IPS DF 19.7 (cell line): Measurements from ENCODE around the gene RPUSD1.
"Not testable (repeated sequence)": the region's sequence is repeated elsewhere in the genome, so short reads cannot be mapped to it uniquely, and the experiment has no call there.

Experiments used
- DNase-seq: peaks from one replicate; pipeline ENCODE4 v3.0.0-alpha.2; 2013; ENCODE audit warnings: low read depth, low spot score

RPUSD1 gene

DNA sequence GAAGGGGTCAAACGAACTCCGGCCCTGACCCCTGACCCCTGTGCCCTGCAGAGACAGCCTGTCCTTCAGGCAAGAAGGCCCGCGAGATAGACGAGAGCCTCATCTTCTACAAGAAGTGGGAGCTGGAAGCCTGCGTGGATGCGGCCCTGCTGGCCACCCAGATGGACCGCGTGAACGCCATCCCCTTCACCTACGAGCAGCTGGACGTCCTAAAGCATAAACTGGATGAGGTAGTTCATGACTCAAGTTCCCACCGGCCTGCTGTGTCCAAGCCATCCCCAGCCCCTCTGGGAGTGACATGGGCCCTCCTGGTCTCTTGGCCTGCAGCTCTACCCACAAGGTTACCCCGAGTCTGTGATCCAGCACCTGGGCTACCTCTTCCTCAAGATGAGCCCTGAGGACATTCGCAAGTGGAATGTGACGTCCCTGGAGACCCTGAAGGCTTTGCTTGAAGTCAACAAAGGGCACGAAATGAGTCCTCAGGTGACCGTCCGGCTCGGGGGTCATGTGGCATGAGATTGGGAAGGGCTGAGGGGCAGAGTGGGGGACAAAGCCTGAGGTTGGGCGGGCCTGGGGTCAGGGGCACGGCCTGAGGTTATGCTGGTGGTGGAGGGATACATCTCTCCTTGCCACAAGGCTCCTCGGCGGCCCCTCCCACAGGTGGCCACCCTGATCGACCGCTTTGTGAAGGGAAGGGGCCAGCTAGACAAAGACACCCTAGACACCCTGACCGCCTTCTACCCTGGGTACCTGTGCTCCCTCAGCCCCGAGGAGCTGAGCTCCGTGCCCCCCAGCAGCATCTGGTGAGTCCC, 22.0 kb downstream of the RPUSD1 start:
- DNase-seq, result no peak

DNA sequence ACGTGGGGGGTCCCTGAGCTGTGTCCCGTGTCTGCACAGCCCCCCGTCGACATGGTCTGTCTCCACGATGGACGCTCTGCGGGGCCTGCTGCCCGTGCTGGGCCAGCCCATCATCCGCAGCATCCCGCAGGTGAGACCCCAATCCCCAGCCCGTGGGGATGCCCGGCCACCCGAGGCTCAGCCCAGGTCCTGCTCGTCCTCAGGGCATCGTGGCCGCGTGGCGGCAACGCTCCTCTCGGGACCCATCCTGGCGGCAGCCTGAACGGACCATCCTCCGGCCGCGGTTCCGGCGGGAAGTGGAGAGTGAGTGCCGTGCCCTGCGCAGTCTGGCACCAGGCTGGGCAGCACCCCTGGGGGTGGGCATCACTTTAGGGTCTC, 22.7 kb downstream of the RPUSD1 start:
- no peak for DNase-seq

DNA sequence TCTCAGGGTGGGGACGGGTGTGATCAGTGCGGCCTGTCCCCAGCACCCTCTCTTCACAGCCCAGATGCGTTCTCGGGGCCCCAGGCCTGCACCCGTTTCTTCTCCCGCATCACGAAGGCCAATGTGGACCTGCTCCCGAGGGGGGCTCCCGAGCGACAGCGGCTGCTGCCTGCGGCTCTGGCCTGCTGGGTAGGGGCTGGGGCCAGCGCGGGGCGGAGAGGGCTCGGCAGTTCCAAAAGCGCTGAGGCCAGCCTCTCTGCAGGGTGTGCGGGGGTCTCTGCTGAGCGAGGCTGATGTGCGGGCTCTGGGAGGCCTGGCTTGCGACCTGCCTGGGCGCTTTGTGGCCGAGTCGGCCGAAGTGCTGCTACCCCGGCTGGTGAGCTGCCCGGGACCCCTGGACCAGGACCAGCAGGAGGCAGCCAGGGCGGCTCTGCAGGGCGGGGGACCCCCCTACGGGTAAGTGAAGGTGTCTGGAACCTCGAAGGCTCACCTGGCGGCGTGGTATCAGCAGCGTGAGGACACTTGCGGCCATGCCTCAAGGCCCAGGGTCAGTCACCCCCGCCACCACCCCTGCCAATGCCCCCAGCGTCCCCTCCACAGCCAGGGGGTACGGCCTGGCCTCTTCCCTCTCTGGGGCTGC, 23.2 kb downstream of the RPUSD1 start:
- DNase-seq, result no peak

DNA sequence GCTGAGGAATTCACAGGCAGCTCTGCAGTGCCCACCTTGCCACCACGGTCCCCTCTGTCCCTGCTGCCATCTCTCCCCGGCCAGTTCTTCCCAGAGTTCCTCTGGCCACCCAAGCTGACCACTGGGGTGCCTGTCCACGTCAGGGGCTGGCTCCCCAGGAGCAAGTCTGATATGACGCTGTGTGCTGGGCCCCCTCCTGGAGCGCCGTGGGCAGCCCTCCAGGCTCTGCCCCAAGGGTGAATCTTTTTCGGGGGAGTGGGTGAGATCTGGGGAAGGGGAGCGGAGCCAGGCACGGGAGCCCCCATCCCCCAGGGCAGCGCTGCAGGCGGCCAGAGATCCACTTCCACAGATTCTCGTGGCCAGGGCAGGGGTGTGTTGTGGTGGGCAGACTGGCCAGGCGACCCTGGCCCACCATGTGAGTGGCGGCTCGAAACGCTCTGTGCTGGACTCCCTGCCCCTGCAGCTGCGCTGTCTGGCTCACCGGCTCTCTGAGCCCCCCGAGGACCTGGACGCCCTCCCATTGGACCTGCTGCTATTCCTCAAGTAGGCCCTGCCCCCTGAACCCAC, 23.9 kb downstream of the RPUSD1 start:
- no peak for DNase-seq

DNA sequence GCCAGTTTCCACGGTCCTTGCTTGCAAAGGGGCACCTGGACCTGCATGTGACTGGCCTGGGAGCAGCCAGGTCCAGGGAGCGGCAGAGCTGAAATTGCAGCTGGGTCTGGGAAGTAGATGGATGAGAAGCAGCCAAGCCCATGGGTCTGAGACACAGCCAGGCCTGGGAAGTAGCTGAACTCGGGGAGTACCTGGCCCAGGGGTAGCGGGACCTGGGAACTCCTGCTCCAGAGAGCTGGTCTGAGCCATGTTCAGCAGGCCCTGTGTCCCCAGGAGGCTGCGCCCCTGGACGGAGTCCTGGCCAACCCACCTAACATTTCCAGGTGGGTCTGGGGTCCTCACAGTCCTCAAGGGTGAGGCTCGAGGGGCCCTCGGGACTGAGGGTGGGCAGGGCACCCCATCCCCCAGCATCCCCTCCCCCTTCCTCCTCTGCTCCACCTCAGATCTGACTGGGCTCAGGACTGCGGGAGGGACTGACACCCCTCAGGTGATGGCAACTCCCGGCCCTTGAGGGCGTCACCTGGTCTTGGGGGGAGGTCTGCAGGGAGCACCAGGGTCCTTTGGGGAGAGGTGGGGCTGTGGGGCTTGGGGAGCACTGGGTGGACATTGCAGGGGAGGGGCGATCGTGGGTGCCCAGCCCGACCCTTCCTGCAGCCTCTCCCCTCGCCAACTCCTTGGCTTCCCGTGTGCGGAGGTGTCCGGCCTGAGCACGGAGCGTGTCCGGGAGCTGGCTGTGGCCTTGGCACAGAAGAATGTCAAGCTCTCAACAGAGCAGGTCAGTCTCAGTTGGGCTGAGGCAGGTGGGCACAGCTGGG, 24.6 kb downstream of the RPUSD1 start:
- no peak for DNase-seq

DNA sequence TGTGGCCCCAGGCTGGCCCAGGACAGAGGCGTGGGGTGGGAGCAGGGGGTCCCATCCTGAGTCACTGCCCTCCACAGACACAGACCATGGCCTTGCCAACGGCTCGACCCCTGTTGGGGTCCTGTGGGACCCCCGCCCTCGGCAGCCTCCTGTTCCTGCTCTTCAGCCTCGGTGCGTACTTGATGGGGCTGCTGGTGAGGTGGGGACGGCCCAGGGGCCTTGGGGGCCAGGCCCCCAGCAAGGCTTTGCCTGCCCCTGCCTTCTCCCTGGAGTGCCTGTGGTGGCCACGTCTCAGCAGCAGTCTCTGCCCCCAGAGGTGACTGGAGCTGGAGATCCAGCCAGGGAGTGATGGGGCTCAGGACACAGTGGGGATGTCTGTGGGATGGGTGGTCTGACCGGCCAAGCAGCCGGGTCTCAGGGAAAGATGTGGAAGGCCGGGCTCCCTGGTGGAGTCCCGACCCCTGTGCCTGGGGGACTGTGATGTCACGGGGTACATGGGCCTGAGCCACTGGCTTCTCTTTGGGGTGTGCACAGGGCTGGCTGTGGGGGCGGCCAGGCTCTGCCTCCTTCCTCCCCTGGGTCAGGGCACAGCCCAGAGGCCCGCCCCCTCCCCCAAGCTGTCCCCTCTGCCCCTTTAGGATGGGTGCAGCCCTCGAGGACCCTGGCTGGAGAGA, 25.4 kb downstream of the RPUSD1 start:
- no peak for DNase-seq

DNA sequence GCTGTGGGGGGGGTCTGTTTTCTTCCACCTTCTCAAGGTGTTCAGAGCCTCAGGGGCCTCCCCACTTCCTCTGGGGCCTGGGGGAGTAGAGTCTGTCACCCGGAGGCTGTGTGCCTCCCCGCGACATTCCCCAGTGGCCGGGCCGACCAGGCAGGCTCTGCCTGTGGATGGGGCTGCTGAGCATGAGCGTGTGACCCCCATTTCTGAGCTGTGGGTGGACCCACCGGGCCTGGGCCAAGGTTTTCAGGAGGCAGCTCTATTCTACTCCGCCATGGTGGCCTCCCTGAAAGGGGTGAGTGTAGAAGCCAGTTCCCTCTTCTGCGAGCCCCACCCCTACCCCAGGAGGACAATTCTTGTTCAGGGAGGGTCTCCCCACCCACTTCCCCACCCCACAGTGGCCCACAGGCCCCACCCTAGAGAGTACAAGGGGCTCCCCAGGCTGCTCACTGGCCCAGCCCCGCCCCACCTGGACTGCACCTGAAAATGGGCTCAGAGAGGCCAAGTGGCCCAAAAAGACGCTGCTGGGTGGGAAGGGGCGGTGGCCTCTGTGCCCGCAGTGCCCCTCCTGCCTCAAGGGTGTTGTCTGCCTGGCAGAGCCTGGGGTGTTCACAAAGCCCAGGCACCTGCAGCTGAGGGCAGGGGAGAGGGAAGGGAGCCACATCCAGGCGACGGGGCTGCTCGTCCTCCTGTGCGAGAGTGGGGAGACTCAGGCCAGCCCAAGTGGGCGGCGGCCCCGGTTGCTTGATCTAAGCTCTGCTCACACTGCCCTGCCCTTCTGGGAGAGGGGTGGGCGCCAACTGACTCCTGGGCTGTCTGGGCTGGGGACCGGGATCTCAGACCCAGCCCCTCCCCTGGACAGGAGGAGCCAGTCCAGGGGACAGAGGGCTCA, 26.3 kb downstream of the RPUSD1 start:
- no peak for DNase-seq

DNA sequence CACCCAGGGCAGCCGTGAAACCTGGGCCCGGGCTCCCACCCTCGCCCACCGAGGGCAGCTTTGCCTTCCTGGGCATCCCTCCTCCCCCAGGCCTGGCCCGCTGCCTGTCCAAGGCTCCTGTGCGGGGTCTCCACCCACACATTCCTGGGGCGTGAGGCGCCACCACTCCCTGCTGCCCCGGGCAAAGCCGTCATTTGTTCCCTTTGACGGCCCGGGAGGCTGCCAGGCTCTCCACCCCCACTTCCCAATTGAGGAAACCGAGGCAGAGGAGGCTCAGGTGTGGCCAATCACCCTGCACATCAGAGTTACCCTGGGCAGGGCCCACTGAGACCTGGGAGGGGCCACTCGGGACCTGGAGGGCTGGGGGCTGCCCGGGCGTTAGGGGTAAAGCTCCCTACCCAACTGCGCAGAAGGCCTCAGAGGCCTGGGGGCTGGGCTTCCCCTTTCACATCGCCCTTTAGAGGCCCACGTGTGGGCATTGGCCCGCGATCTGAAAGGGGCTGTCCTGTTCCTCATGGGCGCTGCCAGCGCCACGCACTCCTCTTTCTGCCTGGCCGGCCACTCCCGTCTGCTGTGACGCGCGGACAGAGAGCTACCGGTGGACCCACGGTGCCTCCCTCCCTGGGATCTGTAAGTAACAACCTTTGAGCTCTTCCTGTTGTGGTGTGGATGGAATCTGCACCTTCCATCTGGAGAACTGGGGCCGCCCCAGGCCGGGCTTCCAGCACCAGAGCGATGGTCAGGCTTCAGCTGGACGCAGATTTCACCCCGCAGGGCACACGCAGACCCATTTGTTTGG, 27.4 kb downstream of the RPUSD1 start, which contains the start of gene MSLN:
Gene MSLN, plus strand, starts transcription at position 190 of the 799 bp plus-strand sequence. CDS start 1,947 bp downstream, outside the sequence.
- no peak for DNase-seq

DNA sequence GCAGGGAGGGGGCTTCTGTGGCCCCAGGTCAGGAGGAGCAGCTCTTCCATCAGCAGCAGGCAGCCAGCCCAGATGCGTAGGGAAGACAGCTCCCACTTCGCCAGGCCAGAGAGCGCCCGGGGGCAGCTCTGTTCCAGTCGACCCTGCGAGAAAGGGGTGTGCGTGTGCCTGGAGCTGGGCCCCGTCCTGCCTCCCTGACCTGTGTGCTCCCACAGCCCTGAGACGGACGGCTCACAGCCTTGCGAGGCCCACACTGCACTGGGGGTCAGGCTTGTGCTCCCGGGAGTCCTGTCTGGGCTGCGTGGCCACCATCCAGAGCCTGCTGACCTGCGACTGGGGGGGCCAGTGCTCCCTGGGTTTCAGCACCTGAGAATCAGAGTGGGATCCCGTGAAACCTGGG, 28.1 kb downstream of the RPUSD1 start:
- DNase-seq, result no peak

DNA sequence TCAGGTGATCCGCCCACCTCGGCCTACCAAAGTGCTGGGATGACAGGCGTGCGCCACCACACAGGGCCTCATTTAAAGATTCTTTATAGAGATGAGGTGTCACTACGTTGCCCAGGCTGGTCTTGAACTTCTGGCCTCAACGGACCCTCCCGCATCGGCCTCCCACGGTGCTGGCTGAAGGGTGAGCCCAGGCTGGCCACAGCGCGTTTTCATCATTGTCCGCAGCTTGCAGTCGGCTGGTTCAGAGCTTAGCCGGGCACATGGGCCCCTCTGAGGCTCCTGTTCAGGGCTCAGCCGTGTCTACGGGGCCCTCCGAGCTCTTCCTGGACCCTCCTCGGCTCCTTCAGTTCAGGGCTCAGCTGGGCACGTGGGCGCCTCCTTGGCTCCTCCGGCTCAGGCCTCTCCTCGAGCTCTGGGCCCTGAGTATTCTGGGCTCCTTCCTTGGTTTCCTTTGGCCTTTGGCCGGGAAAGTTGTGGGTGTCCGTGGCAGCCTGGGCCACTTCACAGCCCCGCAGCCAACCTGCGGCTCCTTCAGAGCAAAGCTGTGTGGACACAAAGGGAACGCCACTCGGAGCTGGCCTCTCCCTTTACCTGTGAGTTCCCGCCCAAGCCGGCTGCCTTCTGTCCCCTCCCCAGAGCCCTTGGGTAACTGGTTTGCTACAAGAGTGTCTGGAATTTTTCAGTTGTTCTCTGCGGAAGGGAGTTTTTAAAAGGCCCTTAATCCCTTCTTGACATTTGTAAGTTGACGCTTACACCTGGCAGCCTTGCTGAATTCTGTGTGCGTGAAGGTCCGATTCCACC, 28.9 kb downstream of the RPUSD1 start:
- DNase-seq, result no peak

DNA sequence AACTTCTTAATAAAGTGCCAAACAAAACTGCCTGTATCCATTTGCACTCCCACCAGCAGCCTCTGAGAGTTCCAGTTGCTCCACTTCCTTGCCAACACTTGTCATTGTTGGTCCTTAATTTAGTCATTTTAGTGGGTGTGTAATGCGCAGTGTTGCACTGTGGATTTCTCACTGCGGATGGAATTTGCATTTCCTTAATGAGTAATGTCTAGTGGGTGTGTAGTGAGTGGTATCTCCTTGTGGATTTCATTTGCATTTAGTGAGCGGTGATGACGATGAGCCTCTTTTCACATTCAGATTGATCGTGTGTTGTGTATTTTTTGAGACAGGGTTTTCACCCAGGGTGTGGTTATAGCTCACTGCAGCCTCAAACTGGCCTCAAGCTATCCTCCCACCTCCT, 31.8 kb downstream of the RPUSD1 start:
- DNase-seq, result no peak

DNA sequence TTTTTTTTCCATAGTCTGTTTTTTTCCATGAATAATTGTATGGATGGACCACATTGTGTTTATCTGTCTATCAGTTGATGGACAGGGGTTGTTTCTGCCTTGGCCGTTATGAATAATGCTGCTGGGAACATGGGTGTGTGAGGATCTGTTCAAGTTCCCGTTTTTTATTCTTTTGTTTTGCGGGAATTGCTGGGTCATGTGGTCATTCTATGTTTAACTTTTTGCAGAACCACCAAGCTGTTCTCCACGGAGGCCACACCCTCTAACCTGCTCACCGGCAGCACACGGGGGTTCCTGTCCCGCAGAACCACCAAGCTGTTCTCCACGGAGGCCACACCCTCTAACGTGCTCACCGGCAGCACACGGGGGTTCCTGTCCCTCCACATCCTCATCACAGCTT, 33.5 kb downstream of the RPUSD1 start:
- DNase-seq, result no peak

DNA sequence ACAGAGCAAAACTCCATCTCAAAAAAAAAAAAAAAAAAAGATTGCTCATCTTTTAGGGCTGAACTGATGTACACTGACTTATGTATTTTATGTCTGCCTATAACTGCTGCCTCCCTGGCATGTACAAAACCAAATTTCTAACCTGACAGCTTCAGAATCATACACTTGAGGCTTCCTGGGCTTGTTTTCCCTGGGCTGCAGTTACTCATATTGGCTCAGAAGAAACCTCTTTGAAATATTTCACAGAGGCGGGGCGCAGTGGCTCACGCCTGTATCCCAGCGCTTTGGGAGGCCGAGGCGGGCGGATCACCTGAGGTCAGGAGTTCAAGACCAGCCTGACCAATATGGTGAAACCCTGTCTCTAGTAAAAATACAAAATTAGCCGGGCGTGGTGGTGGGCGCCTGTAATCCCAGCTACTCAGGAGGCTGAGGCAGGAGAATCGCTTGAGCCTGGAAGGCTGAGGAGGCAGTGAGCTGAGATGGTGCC, 34.0 kb downstream of the RPUSD1 start:
- DNase-seq, result not testable (repeated sequence)

DNA sequence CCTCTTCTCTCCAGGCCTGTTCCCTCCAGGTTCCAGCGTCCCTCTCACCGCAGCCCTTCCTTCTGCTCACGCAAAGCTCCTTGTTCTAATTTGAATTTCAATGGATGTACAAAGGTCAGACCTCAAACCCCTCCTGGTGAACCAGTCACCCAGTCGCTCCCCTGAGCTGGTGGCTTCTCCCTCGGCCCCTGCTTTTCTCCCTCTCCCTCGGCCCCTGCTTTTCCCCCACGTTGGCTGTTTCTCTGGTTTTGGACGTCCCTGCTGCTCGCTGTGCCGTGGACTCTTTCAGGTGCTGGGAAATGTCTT, 36.2 kb downstream of the RPUSD1 start:
- no peak for DNase-seq

DNA sequence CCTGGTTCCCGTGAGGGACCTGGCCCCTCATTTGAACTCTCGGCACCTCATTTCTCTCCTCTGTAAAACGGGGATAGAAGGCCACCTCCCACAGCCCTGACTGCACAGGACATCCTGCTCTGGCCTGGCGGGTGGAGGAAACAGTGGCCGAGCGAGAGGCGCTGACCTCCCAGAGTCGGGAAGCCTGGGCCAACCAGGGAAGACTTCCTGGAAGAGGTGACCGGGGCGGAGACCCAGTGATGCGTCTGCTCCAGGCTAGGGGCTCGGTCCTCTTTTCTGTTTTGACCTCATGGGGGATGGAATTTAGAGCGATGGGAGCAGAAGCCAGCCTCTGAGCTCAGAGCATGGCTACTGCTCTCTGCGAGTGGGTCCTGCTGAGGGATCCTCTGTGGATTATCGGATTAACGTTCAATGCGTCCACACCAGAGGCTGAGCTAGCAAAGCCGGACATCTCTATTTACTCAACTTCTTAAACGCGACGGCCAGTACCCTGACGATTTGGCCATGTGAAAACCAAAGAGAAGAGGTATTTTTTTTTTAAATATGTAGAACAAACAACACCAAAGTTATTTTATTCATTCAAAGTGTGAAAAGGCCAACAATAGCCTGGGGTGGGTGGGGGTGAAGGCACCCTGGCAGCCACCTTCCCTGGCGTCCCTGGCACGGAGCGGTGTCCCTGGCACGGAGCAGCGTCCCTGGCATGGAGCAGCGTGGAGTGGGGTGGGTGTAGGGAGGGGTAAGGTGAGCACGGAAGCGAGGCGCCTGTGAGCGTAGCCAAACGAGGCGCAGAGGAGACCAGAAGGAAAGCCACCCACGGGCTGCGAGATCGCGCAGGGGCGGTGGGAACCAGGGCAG, 36.8 kb downstream of the RPUSD1 start:
- DNase-seq, result no peak

DNA sequence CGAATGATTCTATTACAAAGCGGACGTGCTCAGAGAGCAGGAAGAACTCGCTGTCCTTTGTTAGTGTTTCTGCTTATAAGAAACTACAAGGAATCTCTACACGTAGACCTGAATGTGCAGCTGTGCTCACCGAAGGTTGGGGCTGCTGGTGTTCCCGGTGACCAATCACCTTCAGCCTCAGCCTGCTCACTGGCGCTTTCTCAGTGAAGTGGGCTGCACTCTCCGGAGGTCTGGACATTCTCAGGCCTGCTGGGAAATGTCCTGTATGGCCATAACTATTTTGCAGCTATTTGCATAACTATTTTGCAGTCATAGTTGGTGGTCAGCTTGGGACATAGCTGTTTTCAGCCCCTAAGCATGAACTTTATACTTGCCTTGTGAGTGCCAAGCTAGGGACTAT, 37.7 kb downstream of the RPUSD1 start:
- no peak for DNase-seq

DNA sequence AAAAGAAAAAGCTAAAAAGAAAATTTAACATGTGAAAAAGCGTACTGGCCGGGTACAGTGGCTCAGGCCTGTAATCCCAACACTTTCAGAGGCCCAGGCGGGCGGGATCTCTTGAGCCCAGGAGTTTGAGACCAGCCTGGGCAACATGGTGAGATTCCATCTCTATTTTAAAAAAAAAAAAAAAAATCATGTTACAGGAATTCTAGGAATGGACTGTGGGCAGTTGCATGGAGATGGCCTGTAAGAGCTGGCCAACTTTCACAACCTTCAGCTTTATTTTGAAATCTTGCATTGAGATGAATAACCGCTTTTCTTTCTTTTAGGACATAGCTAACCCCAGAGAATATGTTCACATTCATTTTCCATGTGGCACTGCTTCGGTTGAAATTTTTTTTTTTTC, 39.2 kb downstream of the RPUSD1 start:
- DNase-seq, result no peak
